Activated naive CD4-positive, alpha-beta T cell treated with anti-CD3 and anti-CD28 coated beads, Interleukin-2, amount 10 ng/mL, durations not matched to agents 5 hours and 36 hours (primary cell): ENCODE data around the gene ACER1. TPM values are rescaled to one million over a fixed set of nuclear protein-coding genes. Genes with fewer than 3 reads are reported as not detected.

Experiments used
- total RNA-seq, 2 experiments: library from RNA; stranded (reverse); gene quantifications; one replicate each; pipeline ENCODE4 v1.2.3, GENCODE V29; 2021

The ACER1 gene, protein sequence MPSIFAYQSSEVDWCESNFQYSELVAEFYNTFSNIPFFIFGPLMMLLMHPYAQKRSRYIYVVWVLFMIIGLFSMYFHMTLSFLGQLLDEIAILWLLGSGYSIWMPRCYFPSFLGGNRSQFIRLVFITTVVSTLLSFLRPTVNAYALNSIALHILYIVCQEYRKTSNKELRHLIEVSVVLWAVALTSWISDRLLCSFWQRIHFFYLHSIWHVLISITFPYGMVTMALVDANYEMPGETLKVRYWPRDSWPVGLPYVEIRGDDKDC
- under 1 TPM; 0.40 to 0.84 TPM for total RNA-seq

DNA sequence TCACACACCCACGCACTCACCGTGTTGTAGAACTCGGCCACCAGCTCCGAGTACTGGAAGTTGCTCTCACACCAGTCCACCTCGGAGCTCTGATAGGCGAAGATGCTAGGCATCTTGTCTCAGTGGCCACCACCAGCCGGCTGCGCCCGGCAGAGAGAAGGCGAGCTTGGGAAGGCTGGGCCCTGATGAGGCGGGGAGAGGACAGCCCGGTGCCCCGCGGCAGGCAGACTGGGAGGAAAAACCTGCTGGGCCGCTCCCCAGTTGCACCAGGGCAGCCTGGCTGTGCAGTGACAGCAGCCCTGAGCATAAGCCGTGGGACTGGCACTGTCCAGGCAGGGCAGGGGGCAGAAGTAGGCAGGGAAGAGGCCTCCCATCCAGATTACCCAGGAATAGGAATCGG, at the start of gene ACER1:
ACER1 (minus strand) TSS at position 174 of the 400 bp plus-strand sequence; CDS start at position 113, 61 bp downstream.

DNA sequence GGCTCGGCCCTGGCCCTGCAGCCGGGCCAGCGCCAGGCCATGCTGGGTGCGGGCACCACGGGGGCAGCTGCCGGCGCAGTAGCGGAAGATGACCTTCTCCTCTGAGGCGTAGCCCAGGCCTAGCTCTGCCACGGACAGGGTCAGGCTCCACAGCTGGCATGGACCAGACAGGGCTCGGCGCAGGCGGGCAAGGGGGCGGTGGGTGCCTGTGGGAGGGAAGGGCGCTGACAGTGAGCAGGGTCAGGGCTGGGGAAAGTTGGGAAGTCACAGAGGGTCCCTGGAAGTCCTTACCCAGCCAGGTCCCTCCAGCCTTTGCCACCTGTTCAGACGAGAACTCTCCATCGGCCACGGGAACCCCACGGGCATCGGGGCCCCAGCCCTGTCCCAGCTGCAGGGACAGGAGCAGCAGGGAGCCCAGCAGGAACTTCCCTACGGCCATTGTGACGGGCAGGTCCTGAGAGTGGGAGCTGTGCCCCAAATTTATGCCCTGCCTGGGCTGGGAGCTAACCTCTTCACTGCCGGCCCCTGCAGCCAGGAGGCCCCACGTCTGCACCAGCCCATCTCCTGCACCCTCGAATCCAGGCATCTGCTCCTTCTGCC, 42.1 kb upstream of the ACER1 start, which contains the start of gene PSPN:
PSPN (minus strand) TSS at position 523 of the 600 bp plus-strand sequence; CDS start at position 439, 84 bp downstream.

DNA sequence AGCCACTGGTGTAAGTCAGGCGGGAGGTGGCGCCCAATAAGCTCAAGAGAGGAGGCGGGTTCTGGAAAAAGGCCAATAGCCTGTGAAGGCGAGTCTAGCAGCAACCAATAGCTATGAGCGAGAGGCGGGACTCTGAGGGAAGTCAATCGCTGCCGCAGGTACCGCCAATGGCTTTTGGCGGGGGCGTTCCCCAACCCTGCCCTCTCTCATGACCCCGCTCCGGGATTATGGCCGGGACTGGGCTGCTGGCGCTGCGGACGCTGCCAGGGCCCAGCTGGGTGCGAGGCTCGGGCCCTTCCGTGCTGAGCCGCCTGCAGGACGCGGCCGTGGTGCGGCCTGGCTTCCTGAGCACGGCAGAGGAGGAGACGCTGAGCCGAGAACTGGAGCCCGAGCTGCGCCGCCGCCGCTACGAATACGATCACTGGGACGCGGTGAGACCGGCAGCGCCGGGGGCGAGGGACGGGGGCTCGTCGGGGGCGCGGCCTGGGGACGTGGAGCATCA, 39.2 kb upstream of the ACER1 start, which contains the start of gene ALKBH7:
ALKBH7 (plus strand) TSS at position 201 of the 502 bp plus-strand sequence; CDS start at position 228, 27 bp downstream.

DNA sequence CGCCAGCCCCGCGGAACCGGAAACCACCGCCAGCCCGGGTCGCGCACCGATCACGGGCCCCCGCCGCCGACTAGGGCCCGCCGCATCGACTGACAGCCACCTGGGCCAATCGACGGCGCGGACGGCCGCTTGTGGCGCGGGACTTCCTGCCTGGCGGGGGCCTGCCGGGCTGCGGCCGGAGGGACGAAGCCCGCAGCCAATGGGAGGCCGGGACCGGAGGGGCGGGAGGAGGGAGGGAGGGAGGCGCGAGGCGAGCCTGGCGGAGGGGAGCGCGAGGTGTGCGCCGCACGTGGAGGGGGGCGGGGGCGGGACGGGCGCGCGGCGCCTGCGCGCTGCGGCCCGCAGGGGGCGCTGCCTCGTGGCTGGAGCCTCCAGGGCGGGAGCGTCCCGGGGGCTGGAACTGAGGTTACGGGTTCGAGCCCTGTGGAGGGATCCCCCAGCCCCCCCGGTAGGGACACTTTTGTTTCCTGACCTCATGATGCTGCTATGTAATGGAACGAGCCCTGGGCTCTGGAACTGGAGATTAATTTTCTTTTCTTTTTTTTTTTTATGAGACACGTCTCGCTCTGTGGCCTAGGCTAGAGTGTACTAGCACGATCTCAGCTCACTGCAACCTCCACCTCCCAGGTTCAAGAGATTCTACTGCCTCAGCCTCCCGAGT, 53.4 kb downstream of the ACER1 start, which contains the start of gene MLLT1:
MLLT1 (minus strand) TSS at position 45 of the 661 bp plus-strand sequence. CDS start 191 bp downstream, outside the sequence.

Other genes with a start within 250 kb of the ACER1 start
- 10 to 100 TPM in 1 of 2 experiments, 1 to 10 TPM in 1; 10.0 to 12.8 TPM for gene RFX2, start 223.1 kb downstream of the ACER1 start, total RNA-seq
- gene ACSBG2, start 197.9 kb downstream of the ACER1 start, total RNA-seq, result not detected
- 10 to 100 TPM; 36.2 to 39.2 TPM for gene MLLT1, start 53.6 kb downstream of the ACER1 start, total RNA-seq
- gene CLPP, start 27.9 kb upstream of the ACER1 start, total RNA-seq, result 100 to 1,000 TPM; 107 to 116 TPM
- gene ALKBH7, start 39.2 kb upstream of the ACER1 start, total RNA-seq, result 10 to 100 TPM; 70.0 to 71.1 TPM
- 1 to 10 TPM; 2.3 TPM for gene PSPN, start 42.3 kb upstream of the ACER1 start, total RNA-seq
- gene GTF2F1, start 59.6 kb upstream of the ACER1 start, total RNA-seq, result 10 to 100 TPM; 67.1 to 70.0 TPM
- gene KHSRP, start 91.2 kb upstream of the ACER1 start, total RNA-seq, result 100 to 1,000 TPM; 239 to 254 TPM
- not detected for gene SLC25A41, start 100.2 kb upstream of the ACER1 start, total RNA-seq
- gene SLC25A23, start 126.2 kb upstream of the ACER1 start, total RNA-seq, result 10 to 100 TPM; 38.4 to 39.3 TPM
- 1 to 10 TPM; 1.2 to 1.3 TPM for gene CRB3, start 130.7 kb upstream of the ACER1 start, total RNA-seq
- gene DENND1C, start 148.2 kb upstream of the ACER1 start, total RNA-seq, result 100 to 1,000 TPM; 117 to 125 TPM
- gene TUBB4A, start 168.7 kb upstream of the ACER1 start, total RNA-seq, result 1 to 10 TPM; 2.1 to 2.8 TPM
- under 1 TPM; 0.71 to 0.77 TPM for gene TNFSF9, start 197.4 kb upstream of the ACER1 start, total RNA-seq